ENCODE results near the gene NXPE3. TPM values are rescaled to one million over a fixed set of nuclear protein-coding genes. Genes with fewer than 3 reads are reported as not detected.

NXPE3 gene
- total RNA-seq, 1 donor from 2014 or later: 9.4 TPM

GRCh38 chr3:101846709-101847108 is 67.7 kb downstream of the NXPE3 start:
- Histone ChIP-seq H4K20me1 (ENCODE audit: low read depth) (peaks cover 18% of the 10 kb centered on the region), H3K27ac (no peak overlapping the region), H3K27me3 (no peaks in the 10 kb centered on the region), H2AFZ (replicated peaks) (no peak overlapping the region), H3K4me3 (no peak overlapping the region), H3K79me2 (ENCODE audit: low read depth) (peaks cover 22% of the 10 kb centered on the region), H3K4me2 (no peak overlapping the region), H3K9me3 (ENCODE audit: low read depth) (no peaks in the 10 kb centered on the region), H3K9ac (no peak overlapping the region), H3K36me3 (no peaks in the 10 kb centered on the region), H3K4me1 (peaks cover 25% of the 10 kb centered on the region), H3F3A (ENCODE audit: low read depth) (peaks cover 12% of the 10 kb centered on the region)
- TF ChIP-seq EZH2phosphoT487 (IDR thresholded peaks at IDR 0.05) (no peak), CTCF (IDR thresholded peaks at IDR 0.05) (no peak), EZH2 (IDR thresholded peaks at IDR 0.05) (no peak)
- DNase-seq (ENCODE audit: low spot score): no peak
- Mint-ChIP-seq H3K4me3 (no peak overlapping the region), H3K36me3 (peaks cover 2% of the 10 kb centered on the region), H3K27me3 (ENCODE audit: insufficient read depth, low read depth) (peaks cover 5% of the 10 kb centered on the region), H3K4me1 (peaks cover 16% of the 10 kb centered on the region), H3K9me3 (peaks cover 3% of the 10 kb centered on the region), H3K27ac (no peak overlapping the region)

GRCh38 chr3:101847328-101847727 is 68.3 kb downstream of the NXPE3 start:
- Histone ChIP-seq H3K4me3 (no peak overlapping the region), H3K27ac (no peak overlapping the region), H3K27me3 (no peaks in the 10 kb centered on the region), H4K20me1 (ENCODE audit: low read depth) (peaks cover 24% of the 10 kb centered on the region), H3K36me3 (no peaks in the 10 kb centered on the region), H3K4me2 (no peak overlapping the region), H3K9me3 (ENCODE audit: low read depth) (no peaks in the 10 kb centered on the region), H2AFZ (replicated peaks) (no peak overlapping the region), H3K4me1 (peaks cover 19% of the 10 kb centered on the region), H3F3A (ENCODE audit: low read depth) (peaks cover 10% of the 10 kb centered on the region), H3K79me2 (ENCODE audit: low read depth) (peaks cover 28% of the 10 kb centered on the region), H3K9ac (no peak overlapping the region)
- H3K4me1 Mint-ChIP-seq: peaks cover 12% of the 10 kb centered on the region
- H3K27me3 Mint-ChIP-seq (ENCODE audit: insufficient read depth, low read depth): peaks cover 5% of the 10 kb centered on the region
- no peak for TF ChIP-seq EZH2phosphoT487 (IDR thresholded peaks at IDR 0.05)
- no peak for TF ChIP-seq EZH2 (IDR thresholded peaks at IDR 0.05)
- TF ChIP-seq CTCF (IDR thresholded peaks at IDR 0.05): no peak
- no peak overlapping the region for H3K27ac Mint-ChIP-seq
- H3K36me3 Mint-ChIP-seq: peaks cover 6% of the 10 kb centered on the region
- H3K4me3 Mint-ChIP-seq: no peak overlapping the region
- H3K9me3 Mint-ChIP-seq: peaks cover 3% of the 10 kb centered on the region
- DNase-seq (ENCODE audit: low spot score): no peak

GRCh38 chr3:101848326-101848725 is 69.3 kb downstream of the NXPE3 start:
- no peak for DNase-seq (ENCODE audit: low spot score)
- Mint-ChIP-seq H3K27ac (no peak overlapping the region), H3K36me3 (peaks cover 11% of the 10 kb centered on the region), H3K4me1 (peaks cover 9% of the 10 kb centered on the region), H3K4me3 (peak overlapping the region; percentile 87), H3K9me3 (no peaks in the 10 kb centered on the region), H3K27me3 (ENCODE audit: insufficient read depth, low read depth) (peaks cover 5% of the 10 kb centered on the region)
- peaks cover 34% of the 10 kb centered on the region for H3K79me2 ChIP-seq (ENCODE audit: low read depth)
- peak overlapping the region; percentile 45 for H2AFZ ChIP-seq (replicated peaks)
- no peaks in the 10 kb centered on the region for H3K9me3 ChIP-seq (ENCODE audit: low read depth)
- no peak overlapping the region for H3K9ac ChIP-seq
- H3K36me3 ChIP-seq: no peaks in the 10 kb centered on the region
- H3K27me3 ChIP-seq: no peaks in the 10 kb centered on the region
- peaks cover 15% of the 10 kb centered on the region for H3K4me1 ChIP-seq
- TF ChIP-seq CTCF (IDR thresholded peaks at IDR 0.05) (no peak), EZH2 (IDR thresholded peaks at IDR 0.05) (no peak), EZH2phosphoT487 (IDR thresholded peaks at IDR 0.05) (no peak)
- peaks cover 9% of the 10 kb centered on the region for H3F3A ChIP-seq (ENCODE audit: low read depth)
- peak overlapping the region; percentile 84 for H3K4me2 ChIP-seq
- peaks cover 24% of the 10 kb centered on the region for H4K20me1 ChIP-seq (ENCODE audit: low read depth)
- H3K27ac ChIP-seq: no peak overlapping the region
- H3K4me3 ChIP-seq: peak overlapping the region; percentile 94

Data from neural progenitor cell (in vitro differentiated cells).